ENCODE measurements around the gene WDR6. TPM values are rescaled to one million over a fixed set of nuclear protein-coding genes. Genes with fewer than 3 reads are reported as not detected.

The WDR6 gene
- total and polyA plus RNA-seq, 10 of the 15 experiments (the other 5 are each of a cell fraction or from before 2014, with no cell fraction given), result 21.3 to 169 (median 107) TPM

GRCh38 chr3:48984663-48985062, 22.5 kb upstream of the WDR6 start (continued):
- TF ChIP-seq RELB (IDR thresholded peaks at IDR 0.05; ENCODE audit: low read depth) (no peak), NR2F1 (conservative IDR thresholded peaks at IDR 0.05) (no peak), WRNIP1 (IDR thresholded peaks at IDR 0.05; ENCODE audit: borderline replicate concordance, low read depth, low read length) (no peak), RFX5 (IDR thresholded peaks at IDR 0.05; ENCODE audit: low read depth, low read length) (no peak), FOS (IDR thresholded peaks at IDR 0.05; ENCODE audit: borderline replicate concordance, extremely low read depth, insufficient read length) (no peak), E2F4 (IDR thresholded peaks at IDR 0.05; ENCODE audit: low read depth, low read length) (no peak), RAD51 (IDR thresholded peaks at IDR 0.05) (no peak), JUND (IDR thresholded peaks at IDR 0.05; ENCODE audit: low read depth, low read length) (no peak)

DNA sequence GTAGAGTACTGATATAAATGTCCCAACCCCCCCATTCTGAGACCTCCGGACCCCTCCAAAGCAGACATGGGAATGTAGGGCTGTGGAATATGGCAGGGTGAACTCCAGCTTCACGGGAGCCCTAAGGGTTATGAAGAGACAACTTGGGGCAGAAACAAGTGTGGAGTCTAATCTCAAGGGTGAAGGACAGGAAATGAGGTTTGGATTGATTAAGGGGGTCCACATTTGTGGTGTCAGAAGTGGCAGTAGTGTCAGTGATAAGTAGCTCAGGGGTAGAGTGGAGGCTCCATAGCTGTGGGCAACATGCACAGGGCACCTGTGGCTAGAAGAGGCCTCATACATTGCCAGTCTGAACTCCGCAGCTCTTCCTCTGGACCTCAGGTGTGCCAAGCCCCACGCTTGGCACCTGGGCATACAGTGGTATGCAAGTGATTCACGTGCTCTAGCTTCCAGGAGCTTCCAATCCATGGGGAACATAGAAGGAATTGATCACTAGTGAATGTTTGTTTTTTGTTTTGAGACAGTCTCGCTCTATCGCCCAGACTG, 21.3 kb upstream of the WDR6 start:
- WGBS (ENCODE audit: insufficient coverage, insufficient replicate concordance, low lambda C conversion rate, missing lambda C conversion rate), result 93% methylated on average over 7 of the region's 7 CpGs
- POLR2A ChIA-PET, result interaction anchor here (0.6 kb wide), 1 partner anchor 30 kb away, joined by 3 read pairs; no protein-coding TSS in a partner anchor
- intact Hi-C loops (cut with micrococcal nuclease; ENCODE audit: unreplicated experiment), result loop anchor here (2.0 to 5.0 kb wide), 2 partner anchors 106 to 173 kb away; partner anchors contain the start of gene QRICH1

More for the DNA sequence above, 21.3 kb upstream of the WDR6 start:
- no peak for ATAC-seq
- H2AFZ ChIP-seq (ENCODE audit: control insufficient read depth, low read depth, low read length), result no peak overlapping the region
- H3K27me3 ChIP-seq (replicated peaks in 1 of 2; ENCODE audit: control insufficient read depth in 2 of 2, insufficient read depth in 2 of 2, low read length in 1 of 2), result no peaks in the 10 kb centered on the region
- H3K4me3 ChIP-seq, result no peak overlapping the region
- H3K27ac ChIP-seq (ENCODE audit: control insufficient read depth, insufficient read depth), result no peak overlapping the region
- H4K20me1 ChIP-seq (ENCODE audit: control insufficient read depth, insufficient read depth), result no peaks in the 10 kb centered on the region
- peaks cover 7 to 18% of the 10 kb centered on the region in 2 experiments for H3K36me3 ChIP-seq (ENCODE audit: control insufficient read depth in 2 of 2, insufficient read depth in 2 of 2, low read length in 1 of 2)
- H3K4me2 ChIP-seq (ENCODE audit: control insufficient read depth, insufficient read depth), result no peak overlapping the region
- no peak overlapping the region for H3K9ac ChIP-seq (ENCODE audit: control insufficient read depth, insufficient read depth, low read length)
- ChIA-PET CTCF (interaction anchor here (0.9 to 1.7 kb wide), 5 partner anchors 11 to 249 kb away, joined by 3 to 6 read pairs (median 3); no protein-coding TSS in a partner anchor), SMC1A (ENCODE audit: uncharacterized antibody, unreplicated experiment) (interaction anchor here (0.6 to 0.7 kb wide), 2 partner anchors 219 to 266 kb away, joined by 3 read pairs; no protein-coding TSS in a partner anchor), RAD21 (ENCODE audit: unreplicated experiment) (no interaction called here)
- DNase-seq (ENCODE audit: low read depth, low spot score), result no peak
- H3K79me2 ChIP-seq (ENCODE audit: control insufficient read depth, insufficient read depth, low read length), result peaks cover 20% of the 10 kb centered on the region
- no peaks in the 10 kb centered on the region for H3K9me3 ChIP-seq (replicated peaks; ENCODE audit: control insufficient read depth, insufficient read depth, low read length)
- H3K4me1 ChIP-seq (ENCODE audit: control insufficient read depth, insufficient read depth, low read length), result peaks cover 9% of the 10 kb centered on the region
- FAIRE-seq, result no peak
- TF ChIP-seq RUNX3 (IDR thresholded peaks at IDR 0.05; ENCODE audit: low read length) (no peak), ZNF274 (IDR thresholded peaks at IDR 0.05; ENCODE audit: insufficient read depth, insufficient read length) (no peak)
- in situ Hi-C loops (cut with MboI), result no loop called here
- no TSS peak for BruUV-seq (replicated peaks)
